GM12891 (cell line): Measurements from ENCODE around the gene CDC7.
"Not testable (repeated sequence)": the region's sequence is repeated elsewhere in the genome, so short reads cannot be mapped to it uniquely, and the experiment has no call there.

Source experiments
- POLR2A ChIP-seq: IDR thresholded peaks from 2 replicates; pipeline ENCODE4 v1.6.1; 2011; ENCODE audit warnings: low read depth, low read length, control low read depth
- POLR2AphosphoS5 ChIP-seq: IDR thresholded peaks from 2 replicates; pipeline ENCODE4 v1.6.1; 2011; ENCODE audit warnings: low read depth, low read length, control low read depth
- POU2F2 ChIP-seq: IDR thresholded peaks from 2 replicates; pipeline ENCODE4 v1.6.1; 2011; ENCODE audit warnings: low read depth, mild to moderate bottlenecking, control low read depth, low read length, moderate library complexity
- TAF1 ChIP-seq: IDR thresholded peaks from 2 replicates; pipeline ENCODE4 v1.6.1; 2011; ENCODE audit warnings: low read depth, low read length, control low read depth

DNA sequence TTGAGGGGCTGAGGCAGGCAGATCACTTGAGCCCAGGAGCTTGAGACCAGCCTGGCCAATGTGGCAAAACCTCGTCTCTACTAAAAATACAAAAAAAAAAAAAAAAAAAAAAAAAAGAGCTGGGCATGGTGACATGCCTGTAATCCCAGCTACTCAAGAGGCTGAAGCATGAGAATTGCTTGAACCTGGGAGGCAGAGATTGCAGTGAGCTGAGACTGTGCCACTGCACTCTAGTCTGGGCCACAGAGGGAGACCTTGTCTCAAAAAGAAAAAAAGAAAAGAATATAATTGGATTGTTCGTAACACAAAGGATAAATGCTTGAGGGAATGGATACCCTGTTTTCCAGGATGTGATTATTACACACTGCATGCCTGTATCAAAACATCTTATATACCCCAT lies 18.5 kb downstream of the CDC7 start:
- not testable (repeated sequence) for TF ChIP-seq POLR2A, POLR2AphosphoS5, POU2F2, TAF1
